ENCODE measurements around the gene HEATR5A. TPM values are rescaled to one million over a fixed set of nuclear protein-coding genes. Genes with fewer than 3 reads are reported as not detected.
"Not testable (repeated sequence)": the region's sequence is repeated elsewhere in the genome, so short reads cannot be mapped to it uniquely, and the experiment has no call there.

Gene HEATR5A
- polyA plus RNA-seq, 3 donors = 13.1 to 21.0 (median 16.8) TPM

DNA sequence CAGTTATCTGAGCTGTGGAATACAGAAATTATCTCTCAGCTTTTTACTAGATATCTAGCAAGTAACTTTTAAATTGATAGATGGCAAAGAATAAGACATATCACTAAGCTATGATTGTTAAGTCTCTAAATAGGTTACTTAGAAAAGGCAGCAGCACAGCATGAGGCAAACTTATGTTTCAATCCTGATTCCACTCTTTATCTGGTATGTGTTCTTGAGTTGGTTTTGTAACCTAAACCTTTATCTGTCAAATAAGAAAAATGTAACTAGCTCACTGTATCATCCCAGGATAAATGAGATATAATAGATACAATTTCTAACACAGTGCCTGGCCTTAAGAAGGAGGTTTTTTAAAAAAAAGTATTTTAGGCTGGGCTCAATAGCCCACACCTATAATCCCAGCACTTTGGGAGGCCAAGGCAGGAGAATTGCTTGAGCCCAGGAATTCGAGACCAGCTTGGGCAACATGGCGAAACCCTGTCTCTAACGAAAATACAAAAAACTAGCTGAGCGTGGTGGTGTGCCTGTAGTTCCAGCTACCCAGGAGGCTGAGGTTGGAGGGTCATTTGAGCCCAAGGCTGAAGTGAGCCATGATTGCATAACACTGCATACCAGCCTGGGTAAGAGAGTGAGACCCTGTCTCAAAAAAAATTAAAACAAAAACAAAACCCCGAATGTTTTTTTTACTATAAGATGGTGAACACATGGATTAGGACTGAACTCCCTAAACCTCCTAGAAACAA lies 56.8 kb downstream of the HEATR5A start:
- TF ChIP-seq, protein P1, sequence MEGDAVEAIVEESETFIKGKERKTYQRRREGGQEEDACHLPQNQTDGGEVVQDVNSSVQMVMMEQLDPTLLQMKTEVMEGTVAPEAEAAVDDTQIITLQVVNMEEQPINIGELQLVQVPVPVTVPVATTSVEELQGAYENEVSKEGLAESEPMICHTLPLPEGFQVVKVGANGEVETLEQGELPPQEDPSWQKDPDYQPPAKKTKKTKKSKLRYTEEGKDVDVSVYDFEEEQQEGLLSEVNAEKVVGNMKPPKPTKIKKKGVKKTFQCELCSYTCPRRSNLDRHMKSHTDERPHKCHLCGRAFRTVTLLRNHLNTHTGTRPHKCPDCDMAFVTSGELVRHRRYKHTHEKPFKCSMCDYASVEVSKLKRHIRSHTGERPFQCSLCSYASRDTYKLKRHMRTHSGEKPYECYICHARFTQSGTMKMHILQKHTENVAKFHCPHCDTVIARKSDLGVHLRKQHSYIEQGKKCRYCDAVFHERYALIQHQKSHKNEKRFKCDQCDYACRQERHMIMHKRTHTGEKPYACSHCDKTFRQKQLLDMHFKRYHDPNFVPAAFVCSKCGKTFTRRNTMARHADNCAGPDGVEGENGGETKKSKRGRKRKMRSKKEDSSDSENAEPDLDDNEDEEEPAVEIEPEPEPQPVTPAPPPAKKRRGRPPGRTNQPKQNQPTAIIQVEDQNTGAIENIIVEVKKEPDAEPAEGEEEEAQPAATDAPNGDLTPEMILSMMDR (IDR thresholded peaks at IDR 0.05) = no peak
- Histone ChIP-seq H3K9ac (ENCODE audit: insufficient read depth, low read length, poor library complexity, severe bottlenecking) (no peak overlapping the region), H3K4me1 (ENCODE audit: control insufficient read depth in 1 of 2, insufficient read depth in 2 of 2, low read length in 2 of 2) (no peaks in the 10 kb centered on the region), H3K27me3 (ENCODE audit: control insufficient read depth in 2 of 2, insufficient read depth in 2 of 2, low read length in 2 of 2) (no peaks in the 10 kb centered on the region), H4K20me1 (ENCODE audit: insufficient read depth, low read length) (no peaks in the 10 kb centered on the region), H3K9me3 (replicated peaks in 1 of 2; ENCODE audit: control insufficient read depth in 1 of 2, insufficient read depth in 1 of 2, low read length in 2 of 2) (no peaks in the 10 kb centered on the region), H2AFZ (ENCODE audit: insufficient read depth, low read depth, low read length, poor library complexity, severe bottlenecking) (no peak overlapping the region), H3K36me3 (replicated peaks in 1 of 2; ENCODE audit: control insufficient read depth in 1 of 2, insufficient read depth in 2 of 2, low read length in 2 of 2) (peaks cover 74 to 93% of the 10 kb centered on the region in 2 donors), H3K4me2 (replicated peaks; ENCODE audit: extremely low read depth, low read length, poor library complexity, severe bottlenecking) (no peak overlapping the region), H3K79me2 (ENCODE audit: insufficient read depth, low read length) (no peaks in the 10 kb centered on the region), H3K27ac (ENCODE audit: low read depth in 1 of 2, low read length in 2 of 2) (no peak overlapping the region), H3K4me3 (replicated peaks in 1 of 3; ENCODE audit: low read depth in 2 of 3, low read length in 3 of 3) (no peak overlapping the region)
- Mint-ChIP-seq H3K4me3 (no peak overlapping the region), H3K27me3 (ENCODE audit: low read depth in 3 of 3) (peaks cover 0 to 7% (median 0%) of the 10 kb centered on the region in 3 donors), H3K36me3 (peaks cover 74 to 92% of the 10 kb centered on the region in 2 donors), H3K4me1 (no peaks in the 10 kb centered on the region), H3K9me3 (peaks cover 0 to 2% (median 0%) of the 10 kb centered on the region in 7 donors), H3K27ac (no peak overlapping the region)
- 100% methylated on average over 4 of the region's 5 CpGs for WGBS (ENCODE audit: insufficient coverage)
- intact Hi-C loops (cut with micrococcal nuclease) = no loop called here
- no peak for DNase-seq

DNA sequence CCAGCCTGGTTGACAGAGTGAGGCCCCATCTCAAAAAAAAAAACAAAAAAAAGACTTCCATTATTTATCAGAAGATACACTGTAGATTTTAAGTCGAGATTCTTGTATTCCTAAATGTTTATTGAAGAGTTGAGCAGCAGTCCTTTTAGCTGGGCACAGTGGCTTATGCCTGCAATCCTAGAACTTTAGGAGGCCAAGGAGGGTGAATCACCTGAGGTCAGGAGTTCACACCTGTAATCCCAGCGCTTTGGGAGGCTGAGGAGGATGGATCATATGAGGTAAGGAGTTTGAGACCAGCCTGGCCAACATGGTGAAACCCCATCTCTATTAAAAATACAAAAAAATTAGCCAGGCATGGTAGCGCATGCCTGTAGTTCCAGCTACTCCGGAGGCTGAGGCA lies 57.6 kb downstream of the HEATR5A start:
- no peak overlapping the region for H3K27ac ChIP-seq (ENCODE audit: low read depth in 1 of 2, low read length in 2 of 2)
- H3K36me3 ChIP-seq (replicated peaks in 1 of 2; ENCODE audit: control insufficient read depth in 1 of 2, insufficient read depth in 2 of 2, low read length in 2 of 2) = peaks cover 76 to 94% of the 10 kb centered on the region in 2 donors
- Mint-ChIP-seq H3K4me3 (no peak overlapping the region), H3K27me3 (ENCODE audit: low read depth in 3 of 3) (peaks cover 0 to 10% (median under 1%) of the 10 kb centered on the region in 3 donors), H3K36me3 (peaks cover 75 to 92% of the 10 kb centered on the region in 2 donors), H3K27ac (no peak overlapping the region), H3K4me1 (no peaks in the 10 kb centered on the region), H3K9me3 (peaks cover 0 to 2% (median 0%) of the 10 kb centered on the region in 7 donors)
- no peak overlapping the region for H3K9ac ChIP-seq (ENCODE audit: insufficient read depth, low read length, poor library complexity, severe bottlenecking)
- TF ChIP-seq, protein P1 (IDR thresholded peaks at IDR 0.05) = no peak
- no peaks in the 10 kb centered on the region for H3K79me2 ChIP-seq (ENCODE audit: insufficient read depth, low read length)
- no peak overlapping the region for H3K4me2 ChIP-seq (replicated peaks; ENCODE audit: extremely low read depth, low read length, poor library complexity, severe bottlenecking)
- no peaks in the 10 kb centered on the region for H3K9me3 ChIP-seq (replicated peaks in 1 of 2; ENCODE audit: control insufficient read depth in 1 of 2, insufficient read depth in 1 of 2, low read length in 2 of 2)
- H3K4me3 ChIP-seq (replicated peaks in 1 of 3; ENCODE audit: low read depth in 2 of 3, low read length in 3 of 3) = no peak overlapping the region
- WGBS (ENCODE audit: insufficient coverage) = 100% methylated on average over 2 of the region's 4 CpGs
- H3K27me3 ChIP-seq (ENCODE audit: control insufficient read depth in 2 of 2, insufficient read depth in 2 of 2, low read length in 2 of 2) = no peaks in the 10 kb centered on the region
- no peak overlapping the region for H2AFZ ChIP-seq (ENCODE audit: insufficient read depth, low read depth, low read length, poor library complexity, severe bottlenecking)
- H3K4me1 ChIP-seq (ENCODE audit: control insufficient read depth in 1 of 2, insufficient read depth in 2 of 2, low read length in 2 of 2) = no peaks in the 10 kb centered on the region
- intact Hi-C loops (cut with micrococcal nuclease) = no loop called here
- DNase-seq = no peak
- no peaks in the 10 kb centered on the region for H4K20me1 ChIP-seq (ENCODE audit: insufficient read depth, low read length)

DNA sequence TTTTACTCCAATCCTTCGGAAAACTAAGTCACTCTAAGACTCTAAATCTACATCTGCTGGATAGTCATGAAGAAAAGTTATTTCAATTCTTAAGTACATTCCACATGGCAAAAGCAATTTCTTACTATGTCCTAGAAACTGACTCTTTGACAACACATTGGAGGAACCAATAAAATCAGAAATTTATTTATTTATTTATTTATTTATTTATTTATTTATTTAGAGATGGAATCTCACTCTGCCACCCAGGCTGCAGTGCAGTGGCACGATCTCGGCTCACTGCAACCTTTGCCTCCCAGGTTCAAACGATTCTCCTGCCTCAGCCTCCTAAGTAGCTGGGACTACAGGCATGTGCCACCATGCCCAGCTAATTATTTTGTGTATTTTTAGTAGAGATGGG lies 58.6 kb downstream of the HEATR5A start:
- H3K27me3 Mint-ChIP-seq (ENCODE audit: low read depth in 3 of 3) = peaks cover 0 to 11% (median 2%) of the 10 kb centered on the region in 3 donors
- no CpG with 5 or more reads among the region's 4 CpGs for WGBS (ENCODE audit: insufficient coverage)
- H3K9ac ChIP-seq (ENCODE audit: insufficient read depth, low read length, poor library complexity, severe bottlenecking); DNase-seq; H3K9me3 Mint-ChIP-seq; H4K20me1 ChIP-seq (ENCODE audit: insufficient read depth, low read length); H3K79me2 ChIP-seq (ENCODE audit: insufficient read depth, low read length); H3K4me1 ChIP-seq (ENCODE audit: control insufficient read depth in 1 of 2, insufficient read depth in 2 of 2, low read length in 2 of 2); H2AFZ ChIP-seq (ENCODE audit: insufficient read depth, low read depth, low read length, poor library complexity, severe bottlenecking); H3K4me2 ChIP-seq (replicated peaks; ENCODE audit: extremely low read depth, low read length, poor library complexity, severe bottlenecking); H3K27ac ChIP-seq (ENCODE audit: low read depth in 1 of 2, low read length in 2 of 2); intact Hi-C loops (cut with micrococcal nuclease); H3K4me3 Mint-ChIP-seq; H3K27me3 ChIP-seq (ENCODE audit: control insufficient read depth in 2 of 2, insufficient read depth in 2 of 2, low read length in 2 of 2); H3K4me3 ChIP-seq (replicated peaks in 1 of 3; ENCODE audit: low read depth in 2 of 3, low read length in 3 of 3); H3K9me3 ChIP-seq (replicated peaks in 1 of 2; ENCODE audit: control insufficient read depth in 1 of 2, insufficient read depth in 1 of 2, low read length in 2 of 2); H3K4me1 Mint-ChIP-seq: not testable (repeated sequence)
- H3K27ac Mint-ChIP-seq = peak overlapping the region in 1 of 7 donors; percentile 73
- H3K36me3 ChIP-seq (replicated peaks in 1 of 2; ENCODE audit: control insufficient read depth in 1 of 2, insufficient read depth in 2 of 2, low read length in 2 of 2) = peaks cover 74 to 92% of the 10 kb centered on the region in 2 donors
- H3K36me3 Mint-ChIP-seq = peaks cover 72 to 86% of the 10 kb centered on the region in 2 donors

Data from CD14-positive monocyte (primary cell).